Spleen (tissue), 7 donors: ENCODE data around the gene CLEC17A.

Experiments used
- CTCF ChIP-seq, 11 experiments: fragments of 200-600 bp in 7 of 11; fragments of 450-650 bp in 4 of 11; sonication (generic) in 4 of 11; IDR thresholded peaks in 8 of 11; conservative IDR thresholded peaks in 3 of 11; 1 replicate in 7 of 11; 2 replicates in 4 of 11; pipeline versions ENCODE4 v1.4.0 to v1.8.0; 2016 to 2021; ENCODE audit warnings: antibody characterized with exemption in 11 of 11, inconsistent platforms in 4 of 11, mild to moderate bottlenecking in 1 of 11
- POLR2A ChIP-seq, 3 donors: fragments of 450-650 bp; IDR thresholded peaks; one replicate each; pipeline ENCODE4 v1.5.1; 2017; ENCODE audit warnings: antibody characterized with exemption in 3 of 3, mild to moderate bottlenecking in 1 of 3
- POLR2AphosphoS5 ChIP-seq, 3 donors: sonication (generic); formaldehyde crosslinking; IDR thresholded peaks; one replicate each; pipeline ENCODE4 v1.5.1; 2017; ENCODE audit warnings: antibody characterized with exemption in 3 of 3
- donor health status: DM: no; HTN: no; CAD: no; lungs with moderate emphysema.
- donor health status: DM: no; HTN: no; CAD: no.
- donor health status: DM: no; HTN: no; CAD: no.

- TF ChIP-seq CTCF (IDR thresholded peaks at IDR 0.05 in 8 of 11, conservative IDR thresholded peaks at IDR 0.05 in 3 of 11), result no peak
- TF ChIP-seq POLR2A (IDR thresholded peaks at IDR 0.05), result no peak
- TF ChIP-seq POLR2AphosphoS5 (IDR thresholded peaks at IDR 0.05), result no peak
Observed at GRCh38 chr19:14566712-14567077, 16.2 kb upstream of the CLEC17A start.
